B cell (primary cell): ENCODE measurements around the gene MAP3K14. TPM values are rescaled to one million over a fixed set of nuclear protein-coding genes. Genes with fewer than 3 reads are reported as not detected.
A peak's percentile ranks its signal among the peaks of the same experiment; 100 is the strongest.

Experiments used
- ATAC-seq: fragments of 200-7000 bp; cut with Tn5 transposase; one replicate; pipeline ENCODE4 v1.10.0; 2021; ENCODE audit warnings: low read depth, mild to moderate bottlenecking, moderate number of reproducible peaks, moderate library complexity
- CTCF ChIA-PET: fragments of 350-600 bp; sonication (Branson Sonifier 250); formaldehyde crosslinking; loops from one replicate; lab custom pipeline; 2021; ENCODE audit warnings: antibody characterized with exemption, inconsistent platforms; lab: Charles Lee
- POLR2A ChIA-PET: fragments of 350-600 bp; sonication (Branson Sonifier 250); formaldehyde crosslinking; loops from one replicate; lab custom pipeline; 2021; ENCODE audit warnings: antibody characterized with exemption; lab: Charles Lee
- DNase-seq: peaks from one replicate; pipeline ENCODE4 v3.0.0; 2013
- H2AFZ ChIP-seq: 2 replicates; pipeline ENCODE4 v1.6.1; 2012; ENCODE audit warnings: mild to moderate bottlenecking, low read depth, low read length; ENCODE audit not compliant: insufficient read depth, poor library complexity, severe bottlenecking
- H3K27ac ChIP-seq, 2 donors: 1 replicate in 1 of 2; 2 replicates in 1 of 2; pipeline ENCODE4 v1.5.1; 2012 to 2013; ENCODE audit warnings: low read length in 2 of 2, mild to moderate bottlenecking in 2 of 2, moderate library complexity in 1 of 2
- H3K27me3 ChIP-seq, 4 experiments: fragments of 200-600 bp in 1 of 4; sonication (generic) in 1 of 4; replicated peaks in 1 of 4; 1 replicate in 2 of 4; 2 replicates in 2 of 4; pipeline versions ENCODE4 v1.6.1 to v1.7.0; 2013 to 2016; ENCODE audit warnings: low read length in 3 of 4, mild to moderate bottlenecking in 2 of 4, mixed read lengths in 1 of 4, moderate library complexity in 1 of 4; ENCODE audit not compliant: insufficient read depth in 4 of 4, control insufficient read depth in 3 of 4; ENCODE audit errors: control extremely low read depth in 1 of 4
- H3K36me3 ChIP-seq, 2 experiments: replicated peaks in 1 of 2; 1 replicate in 1 of 2; 2 replicates in 1 of 2; pipeline versions ENCODE4 v1.6.1 to v1.7.1; 2013; ENCODE audit warnings: low read length in 1 of 2; ENCODE audit not compliant: insufficient read depth in 2 of 2, control insufficient read depth in 1 of 2; ENCODE audit errors: control extremely low read depth in 1 of 2, extremely low read depth in 1 of 2
- H3K4me1 ChIP-seq, 2 donors: fragments of 200-600 bp in 1 of 2; sonication (generic) in 1 of 2; 1 replicate in 1 of 2; 2 replicates in 1 of 2; pipeline versions ENCODE4 v1.5.1 to v1.6.1; 2013 to 2017; ENCODE audit warnings: low read length in 2 of 2; ENCODE audit not compliant: control insufficient read depth in 2 of 2, insufficient read depth in 2 of 2
- H3K4me2 ChIP-seq: replicated peaks from 2 replicates; pipeline ENCODE3; 2012; ENCODE audit warnings: mild to moderate bottlenecking, low read depth, low read length; ENCODE audit not compliant: poor library complexity, severe bottlenecking
- H3K4me3 ChIP-seq, 5 experiments: fragments of 200-600 bp in 1 of 5; sonication (generic) in 1 of 5; 1 replicate in 3 of 5; 2 replicates in 2 of 5; pipeline versions ENCODE4 v1.5.1 to v1.7.0; 2011 to 2016; ENCODE audit warnings: low read length in 4 of 5, mild to moderate bottlenecking in 4 of 5, low read depth in 2 of 5, control low read depth in 1 of 5, moderate library complexity in 1 of 5; ENCODE audit not compliant: insufficient read depth in 1 of 5; ENCODE audit errors: control extremely low read depth in 1 of 5, extremely low read depth in 1 of 5
- H3K79me2 ChIP-seq: fragments of 200-600 bp; sonication (generic); one replicate; pipeline ENCODE4 v1.6.0; 2016; ENCODE audit warnings: low read length; ENCODE audit not compliant: control insufficient read depth, insufficient read depth
- H3K9ac ChIP-seq: fragments of 200-600 bp; sonication (generic); 2 replicates; pipeline ENCODE4 v1.6.1; 2017; ENCODE audit warnings: mild to moderate bottlenecking, low read length, moderate library complexity
- H3K9me3 ChIP-seq, 3 donors: one replicate each; pipeline versions ENCODE4 v1.6.1 to v1.7.1; 2013; ENCODE audit warnings: low read length in 2 of 3; ENCODE audit not compliant: control insufficient read depth in 2 of 3, insufficient read depth in 1 of 3; ENCODE audit errors: control extremely low read depth in 1 of 3
- H4K20me1 ChIP-seq: 2 replicates; pipeline ENCODE4 v1.6.0; 2012; ENCODE audit warnings: mild to moderate bottlenecking, low read length; ENCODE audit not compliant: insufficient read depth, control insufficient read depth, poor library complexity, severe bottlenecking
- H3K27ac Mint-ChIP-seq: one replicate; pipeline ENCODE4 v1.8.0; 2021; ENCODE audit warnings: mixed read lengths
- H3K27me3 Mint-ChIP-seq: one replicate; pipeline ENCODE4 v1.8.0; 2021; ENCODE audit warnings: mixed read lengths
- H3K4me1 Mint-ChIP-seq: one replicate; pipeline ENCODE4 v1.8.0; 2021; ENCODE audit warnings: mixed read lengths
- H3K4me3 Mint-ChIP-seq: one replicate; pipeline ENCODE4 v1.8.0; 2021; ENCODE audit warnings: mixed read lengths
- H3K9me3 Mint-ChIP-seq: one replicate; pipeline ENCODE4 v1.8.0; 2022; ENCODE audit warnings: mixed read lengths; ENCODE audit not compliant: insufficient read depth
- CTCF ChIP-seq: fragments of 200-600 bp; IDR thresholded peaks from one replicate; pipeline ENCODE4 v1.8.0; 2022; ENCODE audit warnings: antibody characterized with exemption, mild to moderate bottlenecking
- EZH2 ChIP-seq: IDR thresholded peaks from 2 replicates; pipeline ENCODE4 v1.6.1; 2012; ENCODE audit warnings: borderline replicate concordance, low read depth, mild to moderate bottlenecking, moderate library complexity, low read length; ENCODE audit not compliant: insufficient read depth, poor library complexity, severe bottlenecking
- WGBS: methylation state at CpG from one replicate; pipeline ENCODE4 v1.1.5; 2013; ENCODE audit warnings: missing lambda C conversion rate; ENCODE audit not compliant: insufficient coverage; 5-methylcytosine and 5-hydroxymethylcytosine counted together
- intact Hi-C: fragments of 100-400 bp; cut with micrococcal nuclease; formaldehyde crosslinking; loops from one replicate; pipeline ENCODE4 v1.10.0; 2022
- polyA plus RNA-seq: library from polyadenylated mRNA; depleted of rRNA; stranded (reverse); fragments of >200 nt; gene quantifications from 2 replicates; pipeline ENCODE4 v1.2.3, GENCODE V29; 2012
- total RNA-seq, 2 donors: library from RNA; stranded (reverse); fragments of 120-200 nt in 1 of 2; gene quantifications; 1 replicate in 1 of 2; 2 replicates in 1 of 2; pipeline versions ENCODE4 v1.2.3 to v1.2.4, GENCODE V29; 2013 to 2022

MAP3K14 gene
- total and polyA plus RNA-seq, 2 donors (not counting 1 experiment from before 2014, with no cell fraction given) = 66.1 to 84.1 TPM

GRCh38 chr17:45309400-45309799 lies 7.4 kb downstream of the MAP3K14 start:
- H3K27ac ChIP-seq = peak overlapping the region in 1 of 2 donors; percentile 90
- CTCF ChIA-PET = interaction anchor here (1.3 to 12.8 kb wide), 4 partner anchors 25 to 112 kb away, joined by 4 to 207 read pairs (median 22); no protein-coding TSS in a partner anchor
- no peak overlapping the region for H3K9ac ChIP-seq
- H3K27me3 ChIP-seq = no peaks in the 10 kb centered on the region
- H3K9me3 ChIP-seq = no peaks in the 10 kb centered on the region
- Mint-ChIP-seq H3K9me3 (no peaks in the 10 kb centered on the region), H3K27me3 (no peaks in the 10 kb centered on the region), H3K27ac (peak overlapping the region; percentile 85), H3K4me1 (peaks cover 82% of the 10 kb centered on the region), H3K4me3 (peak overlapping the region; percentile 41)
- no peaks in the 10 kb centered on the region for H4K20me1 ChIP-seq
- peaks cover 2 to 37% of the 10 kb centered on the region in 2 experiments for H3K36me3 ChIP-seq
- WGBS = 96% methylated on average over 4 of the region's 4 CpGs
- H3K4me2 ChIP-seq = peak overlapping the region; percentile 47
- intact Hi-C loops = no loop called here
- H3K4me1 ChIP-seq = peaks cover 91 to 97% of the 10 kb centered on the region in 2 donors
- H3K79me2 ChIP-seq = peaks cover 96% of the 10 kb centered on the region
- H2AFZ ChIP-seq = no peak overlapping the region
- no peak overlapping the region for H3K4me3 ChIP-seq
- POLR2A ChIA-PET = interaction anchor here (0.5 to 2.0 kb wide), 3 partner anchors 13 to 620 kb away, joined by 6 to 14 read pairs (median 10); no protein-coding TSS in a partner anchor
- ATAC-seq (no peak), DNase-seq (no peak)
- TF ChIP-seq CTCF = no peak
- no peak for TF ChIP-seq EZH2

- ATAC-seq = no peak
- intact Hi-C loops = no loop called here
- Histone ChIP-seq H4K20me1 (no peaks in the 10 kb centered on the region), H3K27me3 (no peaks in the 10 kb centered on the region), H3K4me1 (peaks cover 90 to 95% of the 10 kb centered on the region in 2 donors), H3K4me2 (peak overlapping the region; percentile 28), H2AFZ (no peak overlapping the region), H3K79me2 (peaks cover 96% of the 10 kb centered on the region), H3K4me3 (no peak overlapping the region), H3K9me3 (no peaks in the 10 kb centered on the region), H3K36me3 (peaks cover 2 to 37% of the 10 kb centered on the region in 2 experiments), H3K27ac (peak overlapping the region; percentile 81 to 90), H3K9ac (no peak overlapping the region)
- peak overlapping the region; percentile 85 for H3K4me3 Mint-ChIP-seq
- H3K27me3 Mint-ChIP-seq = no peaks in the 10 kb centered on the region
- H3K9me3 Mint-ChIP-seq = no peaks in the 10 kb centered on the region
- 95% methylated on average over 5 of the region's 5 CpGs for WGBS
- DNase-seq = no peak
- CTCF ChIA-PET = interaction anchor here (0.9 to 12.8 kb wide), 6 partner anchors 10 to 112 kb away, joined by 3 to 207 read pairs (median 8); no protein-coding TSS in a partner anchor
- peaks cover 81% of the 10 kb centered on the region for H3K4me1 Mint-ChIP-seq
- POLR2A ChIA-PET = interaction anchor here (0.6 kb wide), 1 partner anchor 132 kb away, joined by 4 read pairs; no protein-coding TSS in a partner anchor
- peak overlapping the region; percentile 85 for H3K27ac Mint-ChIP-seq
- TF ChIP-seq CTCF (no peak), EZH2 (no peak)
These were observed 8.0 kb downstream of the MAP3K14 start for GRCh38 chr17:45308840-45309239.
